ENCODE data around the gene VPS16. TPM values are rescaled to one million over a fixed set of nuclear protein-coding genes. Genes with fewer than 3 reads are reported as not detected.

The VPS16 gene
- total and polyA plus RNA-seq, 2 experiments from 2014 or later = 24.2 to 35.2 TPM

DNA sequence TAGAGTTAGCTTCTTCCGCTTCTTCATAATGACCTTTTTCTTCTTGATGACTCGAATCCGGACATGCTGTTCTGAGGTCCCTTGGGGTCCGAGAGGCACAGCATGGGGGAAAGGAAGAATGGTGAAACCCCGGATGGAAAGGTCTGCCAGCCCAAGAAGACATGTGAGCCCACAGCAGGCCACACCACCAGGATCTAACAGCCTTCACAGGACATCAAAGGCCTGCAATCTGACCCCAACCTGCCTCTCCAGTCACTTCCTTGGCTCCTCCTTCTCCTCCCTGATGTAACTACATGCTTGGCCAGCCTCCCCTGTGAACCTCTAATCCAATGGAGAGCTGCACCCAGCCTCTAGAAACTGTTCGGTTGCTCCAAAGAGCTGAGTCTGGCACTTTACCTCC lies 41.7 kb upstream of the VPS16 start:
- Histone ChIP-seq H3K9me2 (ENCODE audit: insufficient read depth) (no peaks in the 10 kb centered on the region), H2AFZ (no peak overlapping the region), H3K79me2 (ENCODE audit: insufficient read depth) (no peaks in the 10 kb centered on the region), H3K36me3 (ENCODE audit: low read depth) (no peaks in the 10 kb centered on the region), H3K4me2 (ENCODE audit: unreplicated experiment) (no peak overlapping the region), H3K9me3 (ENCODE audit: low read depth) (no peaks in the 10 kb centered on the region), H3F3A (ENCODE audit: insufficient read depth) (no peaks in the 10 kb centered on the region), H3K9ac (no peak overlapping the region), H3K4me3 (no peak overlapping the region), H4K20me1 (ENCODE audit: insufficient read depth) (no peaks in the 10 kb centered on the region), H3K27ac (no peak overlapping the region), H3K4me1 (ENCODE audit: insufficient read depth) (no peaks in the 10 kb centered on the region), H3K27me3 (replicated peaks; ENCODE audit: insufficient read depth) (peaks cover 46% of the 10 kb centered on the region)
- peak; percentile 36 for DNase-seq
- WGBS, 2 experiments (ENCODE audit: low coverage in 1 of 2, low lambda C conversion rate in 2 of 2, missing lambda C conversion rate in 2 of 2) = 86 to 93% methylated on average over 6 of the region's 6 CpGs
- in situ Hi-C loops (cut with MboI) = no loop called here
- TF ChIP-seq EZH2 (IDR thresholded peaks at IDR 0.05; ENCODE audit: insufficient read depth, poor library complexity, severe bottlenecking) (no peak), EZH2phosphoT487 (IDR thresholded peaks at IDR 0.05; ENCODE audit: insufficient read depth, low read depth) (no peak)

DNA sequence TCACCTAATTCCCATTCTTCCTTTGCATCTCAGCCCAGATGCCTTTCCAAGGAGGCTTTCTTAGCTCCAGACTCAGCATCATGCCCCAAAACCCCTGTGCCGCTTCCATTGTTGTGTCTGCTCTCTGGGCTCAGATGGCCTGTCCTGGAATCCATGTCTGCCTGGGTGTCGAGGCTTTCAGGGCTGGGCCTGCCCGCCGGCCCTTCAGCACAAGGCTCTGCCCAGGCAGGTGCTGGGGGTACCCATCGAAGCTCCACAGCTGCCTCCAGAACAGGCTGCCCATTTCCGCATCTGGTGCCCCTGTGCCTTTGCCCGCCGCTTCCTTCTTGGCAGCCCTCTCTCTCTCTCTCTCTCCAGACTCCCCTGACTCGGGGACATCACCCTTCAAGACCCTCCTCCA lies 41.3 kb upstream of the VPS16 start:
- no peaks in the 10 kb centered on the region for H3K4me1 ChIP-seq (ENCODE audit: insufficient read depth)
- H4K20me1 ChIP-seq (ENCODE audit: insufficient read depth) = no peaks in the 10 kb centered on the region
- no peak overlapping the region for H3K4me3 ChIP-seq
- H2AFZ ChIP-seq = no peak overlapping the region
- no peak overlapping the region for H3K4me2 ChIP-seq (ENCODE audit: unreplicated experiment)
- H3K9me3 ChIP-seq (ENCODE audit: low read depth) = no peaks in the 10 kb centered on the region
- H3K9me2 ChIP-seq (ENCODE audit: insufficient read depth) = no peaks in the 10 kb centered on the region
- DNase-seq = no peak
- no peaks in the 10 kb centered on the region for H3K79me2 ChIP-seq (ENCODE audit: insufficient read depth)
- peaks cover 51% of the 10 kb centered on the region for H3K27me3 ChIP-seq (replicated peaks; ENCODE audit: insufficient read depth)
- H3K27ac ChIP-seq = no peak overlapping the region
- no peak for TF ChIP-seq EZH2 (IDR thresholded peaks at IDR 0.05; ENCODE audit: insufficient read depth, poor library complexity, severe bottlenecking)
- no peak for TF ChIP-seq EZH2phosphoT487 (IDR thresholded peaks at IDR 0.05; ENCODE audit: insufficient read depth, low read depth)
- in situ Hi-C loops (cut with MboI) = no loop called here
- H3K9ac ChIP-seq = no peak overlapping the region
- no peaks in the 10 kb centered on the region for H3K36me3 ChIP-seq (ENCODE audit: low read depth)
- 62 to 63% methylated on average over 7 to 9 of the region's 9 CpGs for WGBS, 2 experiments (ENCODE audit: low coverage in 1 of 2, low lambda C conversion rate in 2 of 2, missing lambda C conversion rate in 2 of 2)
- H3F3A ChIP-seq (ENCODE audit: insufficient read depth) = no peaks in the 10 kb centered on the region

DNA sequence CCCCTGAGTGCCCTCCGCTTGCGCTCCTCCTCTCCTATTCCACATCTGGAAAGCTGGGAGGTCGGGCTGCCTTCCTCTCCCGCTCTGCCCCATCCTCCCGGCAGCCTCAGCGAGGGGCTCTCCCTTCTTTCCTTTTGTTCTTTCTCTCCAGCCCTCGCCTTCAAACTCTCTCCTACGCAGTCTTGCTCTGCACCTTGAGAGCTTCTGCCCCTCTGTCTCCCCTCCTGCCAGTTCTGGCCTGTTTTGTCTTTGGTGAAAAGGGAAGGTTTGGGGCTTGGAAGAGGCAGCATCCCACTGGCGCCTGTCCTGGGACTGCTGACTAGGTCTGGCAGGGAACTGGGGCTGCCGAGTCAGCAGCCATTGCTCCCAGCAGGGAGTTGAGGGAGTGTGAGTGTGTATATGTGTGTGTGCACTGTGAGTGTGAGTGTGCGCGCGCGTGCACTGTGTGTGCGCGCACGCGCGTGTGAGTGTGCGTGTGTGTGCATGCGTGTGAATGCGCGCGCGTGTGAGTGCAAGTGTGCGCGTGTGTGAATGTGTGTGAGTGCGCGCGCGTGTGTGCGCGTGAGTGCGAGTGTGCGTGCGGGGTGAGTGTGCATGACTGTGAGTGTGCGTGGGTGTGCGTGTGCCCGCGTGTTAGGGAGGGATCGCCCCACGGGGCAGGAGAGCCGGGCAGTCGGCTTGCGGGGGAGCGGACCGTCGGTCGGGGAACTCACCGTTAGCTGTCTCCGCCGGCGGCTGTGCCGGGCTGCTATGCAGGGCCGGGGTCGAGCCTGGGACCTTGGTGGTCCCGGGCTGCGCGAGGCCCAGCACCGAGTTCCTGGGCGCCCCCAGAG lies 40.6 kb upstream of the VPS16 start:
- Histone ChIP-seq H3K79me2 (ENCODE audit: insufficient read depth) (no peaks in the 10 kb centered on the region), H3K27me3 (replicated peaks; ENCODE audit: insufficient read depth) (peaks cover 54% of the 10 kb centered on the region), H3F3A (ENCODE audit: insufficient read depth) (no peaks in the 10 kb centered on the region), H3K4me3 (peak overlapping the region; percentile 35; the same call in 1 of the 2 replicates), H3K9me3 (ENCODE audit: low read depth) (no peaks in the 10 kb centered on the region), H4K20me1 (ENCODE audit: insufficient read depth) (no peaks in the 10 kb centered on the region), H3K9me2 (ENCODE audit: insufficient read depth) (no peaks in the 10 kb centered on the region), H3K4me1 (ENCODE audit: insufficient read depth) (no peaks in the 10 kb centered on the region), H3K9ac (no peak overlapping the region), H2AFZ (no peak overlapping the region), H3K4me2 (ENCODE audit: unreplicated experiment) (peak overlapping the region; percentile 39), H3K36me3 (ENCODE audit: low read depth) (no peaks in the 10 kb centered on the region), H3K27ac (no peak overlapping the region)
- WGBS, 2 experiments (ENCODE audit: low coverage in 1 of 2, low lambda C conversion rate in 2 of 2, missing lambda C conversion rate in 2 of 2) = 3 to 4% methylated on average over 39 to 61 of the region's 61 CpGs
- in situ Hi-C loops (cut with MboI) = no loop called here
- peak; percentile 55 for DNase-seq
- TF ChIP-seq EZH2phosphoT487 (IDR thresholded peaks at IDR 0.05; ENCODE audit: insufficient read depth, low read depth) = no peak
- peak; percentile 76 for TF ChIP-seq EZH2 (IDR thresholded peaks at IDR 0.05; ENCODE audit: insufficient read depth, poor library complexity, severe bottlenecking)

- no peaks in the 10 kb centered on the region for H3F3A ChIP-seq (ENCODE audit: insufficient read depth)
- DNase-seq = no peak
- no peak within 1 kb of the TSS for H2AFZ ChIP-seq
- H3K27me3 ChIP-seq (replicated peaks; ENCODE audit: insufficient read depth) = peaks cover 62% of the 10 kb centered on the region
- H3K79me2 ChIP-seq (ENCODE audit: insufficient read depth) = no peaks in the 10 kb centered on the region
- in situ Hi-C loops (cut with MboI) = no loop called here
- no peak within 1 kb of the TSS for H3K9ac ChIP-seq
- 6 to 9% methylated on average over 22 to 39 of the region's 52 CpGs for WGBS, 2 experiments (ENCODE audit: low coverage in 1 of 2, low lambda C conversion rate in 2 of 2, missing lambda C conversion rate in 2 of 2)
- no peaks in the 10 kb centered on the region for H3K4me1 ChIP-seq (ENCODE audit: insufficient read depth)
- no peaks in the 10 kb centered on the region for H3K36me3 ChIP-seq (ENCODE audit: low read depth)
- H3K27ac ChIP-seq = no peak within 1 kb of the TSS
- H3K9me3 ChIP-seq (ENCODE audit: low read depth) = no peaks in the 10 kb centered on the region
- peak within 1 kb of the TSS; percentile 35; the same call in 1 of the 2 replicates for H3K4me3 ChIP-seq
- H4K20me1 ChIP-seq (ENCODE audit: insufficient read depth) = no peaks in the 10 kb centered on the region
- TF ChIP-seq EZH2phosphoT487 (IDR thresholded peaks at IDR 0.05; ENCODE audit: insufficient read depth, low read depth) = no peak
- TF ChIP-seq EZH2 (IDR thresholded peaks at IDR 0.05; ENCODE audit: insufficient read depth, poor library complexity, severe bottlenecking) = peak; percentile 81
- no peaks in the 10 kb centered on the region for H3K9me2 ChIP-seq (ENCODE audit: insufficient read depth)
- H3K4me2 ChIP-seq (ENCODE audit: unreplicated experiment) = peak within 1 kb of the TSS; percentile 39
These were observed 39.8 kb upstream of the VPS16 start, which contains the start of gene CPXM1 for GRCh38 chr20:2800521-2801285. TSS of gene CPXM1 (minus strand) at chr20:2800627. CDS start at chr20:2800572, 55 bp downstream.
